ENCODE results near the gene GCG. TPM values are rescaled to one million over a fixed set of nuclear protein-coding genes. Genes with fewer than 3 reads are reported as not detected.

GCG gene
- total RNA-seq, 1 experiment from 2014 or later, result not detected

GRCh38 chr2:162172802-162173370 lies 20.8 kb upstream of the GCG start (continued):
- TF ChIP-seq CTCF (IDR thresholded peaks at IDR 0.05 in 2 of 3, conservative IDR thresholded peaks at IDR 0.05 in 1 of 3; ENCODE audit: borderline replicate concordance in 1 of 3, insufficient read depth in 1 of 3, low read depth in 2 of 3, low read length in 2 of 3) (no peak), CBX3 (IDR thresholded peaks at IDR 0.05; ENCODE audit: low read depth) (no peak), YY1 (IDR thresholded peaks at IDR 0.05; ENCODE audit: extremely low read depth, insufficient replicate concordance, low read depth, low read length) (no peak), EZH2 (IDR thresholded peaks at IDR 0.05) (no peak)

- intact Hi-C loops (cut with micrococcal nuclease), result no loop called here
- Histone ChIP-seq H3K4me1 (ENCODE audit: control insufficient read depth in 1 of 2, insufficient read depth in 2 of 2, low read length in 2 of 2) (no peaks in the 10 kb centered on the region), H4K20me1 (ENCODE audit: insufficient read depth) (no peaks in the 10 kb centered on the region), H3K4me3 (replicated peaks in 1 of 2; ENCODE audit: low read depth in 1 of 2, low read length in 2 of 2) (no peak overlapping the region), H3K36me3 (ENCODE audit: control insufficient read depth in 1 of 2, insufficient read depth in 2 of 2, low read length in 2 of 2) (no peaks in the 10 kb centered on the region), H3K9ac (ENCODE audit: low read length) (no peak overlapping the region), H3K79me2 (ENCODE audit: insufficient read depth, low read length) (no peaks in the 10 kb centered on the region), H3K9me3 (ENCODE audit: control insufficient read depth in 1 of 2, insufficient read depth in 1 of 2, low read depth in 1 of 2, low read length in 2 of 2) (no peaks in the 10 kb centered on the region), H3K27me3 (ENCODE audit: insufficient read depth, low read length) (no peaks in the 10 kb centered on the region), H2AFZ (ENCODE audit: low read depth, low read length, poor library complexity, severe bottlenecking) (no peak overlapping the region), H3K27ac (ENCODE audit: low read depth, low read length) (no peak overlapping the region), H3K4me2 (ENCODE audit: low read length) (no peak overlapping the region), H3K9me2 (ENCODE audit: insufficient read depth) (no peaks in the 10 kb centered on the region)
- BruUV-seq (replicated peaks), result no TSS peak
- ATAC-seq (no peak), DNase-seq (ENCODE audit: low read depth, low spot score) (no peak)
- RAD21 ChIA-PET (ENCODE audit: low non-redundant PET in 1 of 2, low total read pairs in 2 of 2, uncharacterized antibody in 2 of 2, unreplicated experiment in 2 of 2), result no interaction called here
- POLR2A ChIA-PET, result no interaction called here
- TF ChIP-seq CBX3 (IDR thresholded peaks at IDR 0.05; ENCODE audit: low read depth) (no peak), EGR1 (IDR thresholded peaks at IDR 0.05; ENCODE audit: low read depth) (no peak)
- CTCF ChIA-PET, result interaction anchor here (1.7 kb wide), 1 partner anchor 13 kb away, joined by 3 read pairs; no protein-coding TSS in a partner anchor
Observed at GRCh38 chr2:162166745-162167144, 14.7 kb upstream of the GCG start.

All from HCT116 (cell line).